Measurements from ENCODE around the gene FBXW11. TPM values are rescaled to one million over a fixed set of nuclear protein-coding genes. Genes with fewer than 3 reads are reported as not detected.

FBXW11 gene
- total and polyA plus RNA-seq, 2 of the 8 experiments (the other 6 are each of a cell fraction or from before 2014, with no cell fraction given), result 45.0 to 75.6 TPM

DNA sequence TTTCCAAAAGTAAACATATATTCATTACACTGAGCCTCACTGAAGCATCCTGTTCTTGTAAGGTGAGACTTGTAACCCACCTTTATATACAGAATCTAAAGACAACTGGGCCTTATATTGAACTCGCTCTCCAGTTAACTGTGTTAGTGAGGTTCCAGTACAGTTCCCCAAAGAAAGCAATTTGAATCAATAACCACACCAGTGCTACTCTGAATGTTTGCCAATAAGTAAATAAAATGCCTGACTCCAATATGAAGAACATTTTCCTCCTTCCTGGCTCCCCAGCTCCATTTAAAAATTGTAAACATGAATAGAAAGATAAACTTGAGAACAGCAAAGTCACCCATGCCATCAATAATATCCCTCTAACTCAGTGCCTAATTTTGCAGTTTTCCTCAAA, 50.1 kb downstream of the FBXW11 start:
- H4K20me1 ChIP-seq (replicated peaks in 1 of 2; ENCODE audit: control insufficient read depth in 1 of 2, insufficient read depth in 2 of 2, low read length in 2 of 2), result peaks cover 24 to 39% of the 10 kb centered on the region in 2 experiments
- no peak overlapping the region for H3K23ac ChIP-seq (ENCODE audit: insufficient read length)
- peaks cover 8 to 17% (median 15%) of the 10 kb centered on the region in 4 experiments; a peak in 6 of 7 replicates for H3K4me1 ChIP-seq (replicated peaks in 1 of 4; ENCODE audit: control insufficient read depth in 3 of 4, insufficient read depth in 4 of 4, low read length in 3 of 4)
- CTCF ChIA-PET (ENCODE audit: partially characterized antibody), result interaction anchor here (0.6 kb wide), 1 partner anchor 17 kb away, joined by 3 read pairs; no protein-coding TSS in a partner anchor
- no peaks in the 10 kb centered on the region for H3K9me3 ChIP-seq (ENCODE audit: insufficient read depth in 2 of 2, low read depth in 1 of 2, low read length in 1 of 2)
- H4K91ac ChIP-seq (replicated peaks; ENCODE audit: insufficient read length, low read length), result no peak overlapping the region
- H2BK12ac ChIP-seq (ENCODE audit: low read depth, low read length), result no peak overlapping the region
- no peak overlapping the region for H2BK5ac ChIP-seq (ENCODE audit: low read depth, low read length)
- no peak for DNase-seq (ENCODE audit: low read depth in 1 of 2, low spot score in 2 of 2)
- H3K27ac ChIP-seq (ENCODE audit: low read depth, low read length), result no peak overlapping the region
- no peak overlapping the region for H3K18ac ChIP-seq (ENCODE audit: extremely low read depth, low read length)
- H3K4me2 ChIP-seq (ENCODE audit: insufficient read depth in 1 of 2, low read depth in 2 of 2, low read length in 2 of 2), result no peak overlapping the region
- WGBS, 2 experiments (ENCODE audit: extremely low coverage in 1 of 2, insufficient coverage in 1 of 2, insufficient read length in 1 of 2, insufficient replicate concordance in 2 of 2, low coverage in 1 of 2, low lambda C conversion rate in 2 of 2, missing lambda C conversion rate in 1 of 2), result 93% methylated on average over 1 of the region's 1 CpG; no CpG with 5 or more reads in 1 of the 2 experiments
- H2BK20ac ChIP-seq (ENCODE audit: low read length), result no peak overlapping the region
- H3K27me3 ChIP-seq (replicated peaks in 1 of 4; ENCODE audit: control insufficient read depth in 3 of 4, extremely low read depth in 1 of 4, insufficient read depth in 3 of 4, low read length in 3 of 4), result no peaks in the 10 kb centered on the region
- no peak overlapping the region for H2AFZ ChIP-seq (ENCODE audit: low read length)
- H2AK5ac ChIP-seq (ENCODE audit: low read depth, low read length), result no peak overlapping the region
- no peak overlapping the region for H3K4me3 ChIP-seq (ENCODE audit: extremely low read depth in 1 of 4, insufficient read depth in 2 of 4, low read depth in 3 of 4, low read length in 4 of 4)
- no peak overlapping the region for H3K4ac ChIP-seq (replicated peaks; ENCODE audit: insufficient read length, low read depth, low read length)
- peaks cover 0 to 7% (median 0%) of the 10 kb centered on the region in 4 experiments; a peak in 1 of 8 replicates for H3K36me3 ChIP-seq (ENCODE audit: control insufficient read depth in 2 of 4, insufficient read depth in 4 of 4, low read length in 3 of 4)
- H3K56ac ChIP-seq (replicated peaks; ENCODE audit: insufficient read length, low read depth, low read length), result no peak overlapping the region
- POLR2A ChIA-PET (ENCODE audit: partially characterized antibody), result interaction anchor here (0.6 to 1.4 kb wide), 5 partner anchors 11 to 52 kb away, joined by 3 to 4 read pairs (median 3); partner anchors contain the start of gene FBXW11
- FAIRE-seq, result no peak
- no peak overlapping the region for H2BK15ac ChIP-seq (ENCODE audit: low read length)
- H4K5ac ChIP-seq (ENCODE audit: insufficient read length, low read depth, low read length), result no peak overlapping the region
- no peaks in the 10 kb centered on the region for H3K23me2 ChIP-seq (ENCODE audit: low read depth, low read length)
- no peak overlapping the region for H2BK120ac ChIP-seq (replicated peaks; ENCODE audit: low read depth, low read length)
- no peak overlapping the region for H4K8ac ChIP-seq (ENCODE audit: extremely low read depth, insufficient read depth, low read length)
- H3K79me2 ChIP-seq (ENCODE audit: control insufficient read depth in 1 of 2, insufficient read depth in 2 of 2, low read length in 2 of 2), result peaks cover 47 to 99% of the 10 kb centered on the region in 2 experiments
- H3K9ac ChIP-seq (replicated peaks in 1 of 4; ENCODE audit: extremely low read depth in 1 of 4, low read depth in 3 of 4, low read length in 3 of 4), result no peak overlapping the region
- H3K14ac ChIP-seq (ENCODE audit: insufficient read length), result no peak overlapping the region
- peaks cover 9% of the 10 kb centered on the region; the same call in 1 of the 2 replicates for H3K79me1 ChIP-seq (ENCODE audit: low read depth, low read length)
- TF ChIP-seq GTF2F1 (IDR thresholded peaks at IDR 0.05; ENCODE audit: borderline replicate concordance, low read depth, low read length) (no peak), POU5F1 (IDR thresholded peaks at IDR 0.05; ENCODE audit: low read depth, low read length) (no peak), SIX5 (IDR thresholded peaks at IDR 0.05; ENCODE audit: low read depth, low read length) (no peak)

Data from H1 (cell line).